DLD1 (cell line): Measurements from ENCODE around the gene NR2F1.

Source experiments
- in situ Hi-C: cut with HindIII; loops from 2 replicates; pipeline ENCODE4 v1.10.0; 2017; ENCODE audit warnings: low sequenced_read_pairs

The NR2F1 gene

DNA sequence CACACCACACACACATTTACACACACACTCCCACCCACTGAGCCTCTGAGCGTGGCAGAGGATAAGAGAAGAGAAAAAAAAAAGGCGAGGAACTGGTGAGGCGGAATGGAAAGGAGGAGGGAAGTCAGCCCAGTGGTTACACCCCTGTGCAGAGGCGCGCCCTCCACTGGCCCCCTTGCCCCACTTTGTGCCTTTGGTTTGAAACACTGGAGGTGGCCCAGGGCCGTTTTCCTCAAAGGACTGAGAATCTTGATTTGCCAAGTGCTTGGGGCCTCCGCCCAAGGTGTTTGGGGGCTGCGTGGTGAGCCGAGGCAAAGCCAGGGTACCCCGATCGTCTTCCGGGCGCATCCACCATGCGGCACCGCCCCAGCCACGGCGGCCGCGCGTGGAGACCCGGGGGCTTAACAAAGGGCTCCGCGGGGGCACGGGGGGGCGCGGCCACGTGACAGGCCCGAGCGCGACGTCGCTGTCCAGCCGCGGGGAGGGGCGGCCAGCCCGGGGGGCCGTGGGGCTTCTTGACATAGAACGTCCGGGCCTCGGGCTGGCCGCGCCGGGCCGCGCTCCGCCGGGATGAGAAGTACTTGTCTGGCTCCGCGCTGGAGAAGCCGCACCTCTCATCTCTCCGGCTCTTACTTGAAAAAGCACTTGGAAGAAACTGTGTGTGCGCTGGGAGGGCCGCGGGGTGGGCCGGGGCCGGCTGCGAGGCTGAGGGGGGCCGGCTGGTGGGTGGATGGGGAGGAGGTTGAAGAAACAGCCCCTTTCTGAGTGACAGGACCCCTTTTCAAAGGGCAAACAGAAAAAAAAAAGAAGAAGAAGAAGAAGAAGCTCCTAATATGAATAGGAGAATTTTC is 21.0 kb downstream of the NR2F1 start:
- in situ Hi-C loops, result loop anchor here (10.0 kb wide), 1 partner anchor 71 kb away; no protein-coding TSS in a partner anchor

DNA sequence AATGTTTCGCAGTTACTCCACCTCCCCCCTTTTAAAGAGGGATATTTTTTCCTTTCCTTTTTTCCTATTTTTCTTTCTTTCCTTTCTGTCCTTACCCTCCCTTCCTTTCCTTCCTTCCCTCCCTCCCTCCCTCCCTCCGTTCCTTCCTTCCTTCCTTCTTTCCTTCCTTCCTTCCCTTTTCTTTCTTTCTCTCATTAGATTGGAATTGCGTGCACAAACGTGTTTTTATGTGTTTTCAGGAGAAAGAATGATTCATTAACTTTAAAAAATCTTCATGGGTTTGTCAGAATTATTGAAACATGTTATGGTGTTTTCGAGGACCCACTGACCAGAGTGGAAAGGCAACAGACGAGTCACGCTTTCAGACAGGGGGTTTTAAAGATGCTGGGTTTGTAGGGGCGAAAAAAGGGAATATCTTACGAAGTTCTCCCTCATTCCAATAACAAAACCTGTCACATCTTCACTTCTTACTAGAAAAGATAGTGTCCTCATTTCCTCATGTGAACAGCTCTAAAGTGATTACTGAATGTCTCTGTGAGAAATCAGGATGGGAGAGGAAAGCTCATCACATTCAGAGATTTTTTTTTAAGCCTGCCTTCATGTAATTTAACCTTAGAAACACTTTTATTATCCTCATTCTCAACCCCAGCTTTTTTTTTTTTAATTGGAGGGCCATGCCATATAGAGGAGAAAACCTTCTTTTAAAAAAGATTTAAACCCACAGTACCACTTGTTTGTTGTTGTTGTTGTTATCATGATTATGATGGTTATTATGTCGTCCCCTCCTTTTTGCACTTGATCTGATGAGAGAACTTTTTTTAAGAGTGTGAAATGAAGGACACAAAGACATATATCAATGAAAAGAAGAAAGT is 21.9 kb downstream of the NR2F1 start:
- in situ Hi-C loops, result loop anchor here (10.0 kb wide), 1 partner anchor 70 kb away; no protein-coding TSS in a partner anchor

DNA sequence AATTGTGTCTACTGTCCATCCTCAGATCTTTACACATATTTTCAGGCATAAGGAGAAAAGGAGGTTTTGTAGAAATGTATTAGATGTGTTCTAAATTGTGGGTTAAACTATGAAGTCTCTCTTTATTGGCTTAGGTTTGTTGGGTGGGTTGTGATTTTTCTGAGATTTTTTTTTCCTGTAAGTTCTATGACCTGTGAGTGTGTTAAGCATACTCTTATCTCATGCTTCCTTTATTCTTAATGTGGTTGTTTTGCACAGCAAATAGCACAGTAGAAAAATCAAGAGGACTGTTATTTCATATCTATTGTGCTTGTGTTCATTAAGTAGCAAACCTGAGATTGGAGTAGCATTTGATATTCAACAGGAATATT is 23.3 kb downstream of the NR2F1 start:
- in situ Hi-C loops, result loop anchor here (10.0 kb wide), 1 partner anchor 68 kb away; no protein-coding TSS in a partner anchor

DNA sequence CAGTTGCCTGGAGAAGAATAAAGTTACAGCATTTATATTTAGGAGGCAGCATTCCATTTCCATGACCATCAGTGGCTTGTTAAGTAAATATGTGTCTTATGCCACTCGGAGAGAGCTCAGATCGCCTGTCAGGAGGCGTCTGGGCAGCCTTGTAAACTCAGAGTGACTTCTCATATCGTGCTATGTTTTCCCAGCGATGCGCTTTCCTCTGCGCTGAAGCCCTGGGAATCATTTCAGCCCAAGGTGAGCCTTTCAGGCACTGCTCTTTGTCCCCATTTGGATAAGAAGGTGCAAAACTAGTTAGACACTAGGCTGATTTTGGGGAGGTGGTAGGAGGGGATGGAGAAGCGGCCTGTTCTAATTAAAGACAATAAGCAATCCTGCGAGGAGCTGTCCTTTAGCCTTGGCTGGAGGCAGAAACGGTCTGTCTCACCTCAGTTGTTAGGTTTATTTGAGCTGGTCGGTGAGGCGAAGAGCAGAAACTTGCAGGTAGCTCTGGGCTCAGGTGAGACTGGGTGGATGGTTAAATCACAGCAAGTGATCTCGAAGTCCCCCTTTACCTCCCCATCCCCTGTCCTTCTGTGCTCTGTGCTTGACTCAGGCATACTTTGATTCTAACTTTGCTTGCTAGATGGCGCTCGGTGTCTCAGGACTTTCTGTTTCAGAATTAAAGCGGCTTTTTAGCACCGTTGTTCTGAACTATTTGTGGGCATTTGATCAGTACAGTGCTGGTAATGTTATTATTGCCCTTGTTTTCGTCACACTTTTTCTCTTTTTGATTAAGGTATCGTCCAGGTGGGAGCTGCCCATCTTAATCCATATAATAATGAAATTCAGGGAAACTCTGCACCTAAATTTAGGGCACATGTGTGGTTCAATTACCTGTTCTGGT is 24.6 kb downstream of the NR2F1 start:
- in situ Hi-C loops, result loop anchor here (10.0 kb wide), 1 partner anchor 67 kb away; no protein-coding TSS in a partner anchor

DNA sequence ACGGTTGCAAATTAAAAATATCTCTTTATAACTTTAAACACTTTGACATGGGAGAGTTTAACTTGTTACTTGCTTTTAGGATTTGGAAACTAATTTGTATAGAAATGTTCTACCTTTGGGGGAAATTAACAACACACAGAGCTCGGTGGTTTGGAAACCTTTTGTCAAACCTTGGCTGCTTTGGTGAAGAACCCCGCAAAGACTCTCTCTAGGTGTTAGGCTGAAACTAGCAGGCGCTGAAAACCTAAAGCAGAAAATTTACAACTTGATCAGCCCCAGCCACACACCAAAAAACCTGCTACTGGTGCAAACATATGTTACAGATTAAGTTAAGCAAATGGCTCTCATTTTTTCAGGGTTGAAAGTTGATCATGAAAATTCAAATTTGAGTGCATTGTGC is 25.8 kb downstream of the NR2F1 start:
- in situ Hi-C loops, result loop anchor here (10.0 kb wide), 1 partner anchor 66 kb away; no protein-coding TSS in a partner anchor

DNA sequence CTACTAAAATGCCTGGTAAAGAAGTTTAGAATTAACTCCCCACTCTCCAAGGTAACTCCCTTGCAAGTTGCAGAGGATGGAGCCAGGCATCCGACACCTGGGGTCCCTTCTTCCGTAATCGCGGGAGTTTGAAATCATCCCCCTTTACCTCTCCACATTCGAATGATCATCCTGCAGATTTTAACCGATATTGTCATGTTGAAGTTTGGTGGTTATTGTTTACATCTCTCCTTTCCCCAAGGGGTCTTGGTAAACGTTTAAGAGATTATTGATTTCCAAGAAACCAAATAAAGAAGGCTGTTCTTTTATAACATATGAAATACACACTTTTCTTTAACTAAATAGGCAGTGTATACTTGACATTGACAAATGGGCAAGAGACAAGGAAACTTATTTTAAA is 26.7 kb downstream of the NR2F1 start:
- in situ Hi-C loops, result loop anchor here (10.0 kb wide), 1 partner anchor 65 kb away; no protein-coding TSS in a partner anchor

DNA sequence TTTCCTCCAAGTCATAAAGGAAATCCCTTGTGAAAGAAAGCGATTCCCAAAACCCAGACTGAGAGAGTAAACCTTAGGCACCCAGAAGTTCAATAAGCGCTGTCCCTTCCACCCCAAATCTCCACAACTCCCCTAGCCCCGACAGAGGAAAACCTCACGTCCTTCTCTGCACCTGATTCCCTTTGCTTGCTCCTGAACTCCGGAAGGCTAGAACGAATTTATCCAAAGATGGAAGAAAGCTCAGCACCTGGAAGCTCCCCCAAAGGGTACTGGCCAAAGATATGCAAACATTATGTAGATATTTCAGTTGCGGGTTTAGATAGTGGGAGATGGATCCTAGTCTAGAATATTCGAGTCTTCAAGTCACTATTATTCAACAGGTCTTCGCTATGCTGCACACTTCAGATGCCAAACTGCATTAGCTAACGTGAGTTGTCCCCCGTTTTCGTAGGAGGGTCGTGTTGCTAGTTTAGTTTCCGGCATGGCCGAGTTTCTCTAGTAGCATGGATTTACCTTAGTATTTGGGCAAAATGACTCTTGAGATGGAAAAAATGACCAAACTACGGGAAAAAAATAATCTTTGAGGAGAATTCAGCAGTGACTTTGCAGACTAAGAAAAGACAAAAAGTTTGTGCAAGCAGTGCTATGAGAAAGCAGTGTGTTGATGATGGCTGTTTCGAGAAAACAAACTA is 27.7 kb downstream of the NR2F1 start:
- in situ Hi-C loops, result no loop called here

DNA sequence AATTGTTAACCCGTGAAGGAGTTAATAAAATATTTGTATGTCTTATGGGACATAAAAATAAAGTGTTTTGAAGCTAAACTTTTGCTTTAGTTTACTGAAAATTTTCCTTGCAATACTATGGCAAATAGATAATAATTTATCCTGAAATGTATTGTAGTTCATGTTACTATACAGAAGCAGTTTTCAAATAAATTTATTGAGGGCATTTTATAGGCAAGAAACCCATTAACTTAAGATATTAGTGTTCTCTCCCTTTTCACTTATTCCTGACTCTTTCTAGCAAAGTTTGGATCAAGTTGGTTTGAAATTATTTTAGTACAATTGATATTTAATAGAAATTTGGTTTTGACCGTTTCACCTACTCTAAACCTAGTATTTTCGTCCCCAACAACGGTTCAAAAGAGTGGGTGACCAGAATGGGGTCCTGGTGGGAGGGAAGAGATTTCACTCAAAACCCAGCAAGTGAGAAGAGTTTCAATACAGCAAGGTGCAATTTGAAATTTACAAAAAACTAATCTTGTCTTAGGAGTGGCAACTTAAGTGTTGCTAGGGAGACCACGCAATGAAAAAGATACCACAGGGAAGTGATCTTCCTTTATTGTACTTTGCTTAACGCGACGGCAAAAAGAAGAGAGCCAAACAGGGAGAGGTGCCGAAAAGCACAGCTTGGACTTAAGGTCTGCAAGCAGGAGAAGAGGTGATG is 28.4 kb downstream of the NR2F1 start:
- in situ Hi-C loops, result no loop called here

DNA sequence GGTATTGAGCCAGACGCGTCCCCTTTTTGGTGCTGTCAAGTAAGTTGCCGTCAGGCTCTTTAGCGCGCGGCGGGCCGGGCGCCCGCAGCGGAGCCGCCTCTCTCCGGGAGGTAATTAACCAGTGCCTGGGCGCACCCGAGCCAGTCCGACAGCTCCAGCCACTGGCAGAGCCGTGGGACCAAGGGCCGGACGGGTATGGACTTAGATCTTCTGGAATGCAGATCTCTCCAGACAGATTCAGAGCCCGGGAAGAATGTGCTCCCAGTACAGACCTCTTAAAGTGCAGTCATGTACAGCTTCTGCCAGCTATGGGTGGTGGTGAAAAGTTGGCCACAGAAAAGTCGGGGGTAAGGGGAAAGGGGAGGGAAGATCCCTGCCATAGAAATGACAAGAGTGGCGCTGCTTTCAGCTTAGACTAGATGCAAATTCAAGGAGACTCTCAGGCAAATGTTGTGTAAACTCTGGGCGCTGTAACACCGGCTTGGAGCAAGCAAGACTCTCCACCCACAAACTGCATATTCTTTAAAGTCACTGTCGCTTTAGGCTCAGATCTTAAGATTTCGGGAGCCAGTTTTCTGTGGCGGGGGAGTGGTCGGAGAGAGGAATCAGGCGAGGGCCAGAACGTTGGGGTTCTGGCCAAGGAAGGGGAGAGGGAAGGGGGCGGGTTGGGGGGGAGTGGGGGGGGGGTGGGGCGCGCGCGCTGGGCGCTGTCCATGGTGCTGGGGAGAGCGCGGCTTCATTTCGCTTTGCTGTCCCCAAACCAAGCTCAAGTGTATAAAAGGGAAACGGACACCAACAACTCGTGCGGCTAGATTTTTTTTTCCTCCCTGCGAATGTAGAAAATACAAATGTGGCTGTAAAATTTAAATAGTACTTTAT is 29.2 kb downstream of the NR2F1 start:
- in situ Hi-C loops, result no loop called here

DNA sequence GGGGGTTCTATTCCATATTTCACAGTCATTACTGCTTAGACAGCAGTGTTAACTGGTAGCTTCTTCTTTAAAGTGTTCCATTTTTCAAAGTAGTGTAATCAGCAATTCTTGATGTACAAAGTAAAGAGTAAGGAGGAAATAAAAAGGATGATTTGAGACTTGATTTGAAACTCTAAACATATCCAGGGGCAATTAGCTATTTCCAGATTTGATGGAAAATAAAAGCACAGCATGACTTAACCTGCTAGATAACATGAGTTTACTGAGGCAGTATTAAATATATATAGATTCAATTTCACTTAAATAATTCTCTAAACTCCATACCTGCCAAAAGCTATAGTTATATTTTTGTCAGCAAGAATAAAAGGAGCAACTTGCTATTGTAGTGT is 29.8 kb downstream of the NR2F1 start:
- in situ Hi-C loops, result no loop called here

DNA sequence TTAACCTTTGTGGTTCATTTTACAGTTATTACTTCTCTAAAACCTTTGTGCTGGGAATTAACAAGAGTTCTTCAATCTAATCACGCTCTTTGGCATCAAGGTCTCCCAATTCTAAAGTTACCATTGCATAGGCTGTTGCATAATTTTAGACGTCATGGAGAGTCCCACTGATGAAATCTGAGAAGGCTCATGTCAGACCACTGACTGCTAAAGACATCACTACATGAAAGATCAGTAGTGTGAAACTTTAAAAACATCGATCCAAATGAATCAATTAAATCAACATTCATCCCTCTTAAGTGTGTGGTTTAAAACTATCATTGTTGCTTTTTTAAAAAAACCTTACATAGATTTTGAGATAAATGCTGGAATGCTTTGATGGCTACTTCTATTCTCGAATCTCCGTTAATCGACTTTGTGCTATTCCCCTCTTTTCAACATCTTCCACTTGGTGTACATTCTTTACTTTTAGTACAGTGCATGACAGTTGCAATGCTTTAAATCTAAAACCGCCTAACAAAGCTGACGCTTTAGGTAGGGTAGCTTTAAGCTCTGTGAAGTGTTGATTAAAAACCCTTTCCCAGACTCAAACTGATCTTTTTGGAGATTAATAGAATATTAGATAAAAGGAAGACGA is 33.6 kb downstream of the NR2F1 start:
- in situ Hi-C loops, result no loop called here

DNA sequence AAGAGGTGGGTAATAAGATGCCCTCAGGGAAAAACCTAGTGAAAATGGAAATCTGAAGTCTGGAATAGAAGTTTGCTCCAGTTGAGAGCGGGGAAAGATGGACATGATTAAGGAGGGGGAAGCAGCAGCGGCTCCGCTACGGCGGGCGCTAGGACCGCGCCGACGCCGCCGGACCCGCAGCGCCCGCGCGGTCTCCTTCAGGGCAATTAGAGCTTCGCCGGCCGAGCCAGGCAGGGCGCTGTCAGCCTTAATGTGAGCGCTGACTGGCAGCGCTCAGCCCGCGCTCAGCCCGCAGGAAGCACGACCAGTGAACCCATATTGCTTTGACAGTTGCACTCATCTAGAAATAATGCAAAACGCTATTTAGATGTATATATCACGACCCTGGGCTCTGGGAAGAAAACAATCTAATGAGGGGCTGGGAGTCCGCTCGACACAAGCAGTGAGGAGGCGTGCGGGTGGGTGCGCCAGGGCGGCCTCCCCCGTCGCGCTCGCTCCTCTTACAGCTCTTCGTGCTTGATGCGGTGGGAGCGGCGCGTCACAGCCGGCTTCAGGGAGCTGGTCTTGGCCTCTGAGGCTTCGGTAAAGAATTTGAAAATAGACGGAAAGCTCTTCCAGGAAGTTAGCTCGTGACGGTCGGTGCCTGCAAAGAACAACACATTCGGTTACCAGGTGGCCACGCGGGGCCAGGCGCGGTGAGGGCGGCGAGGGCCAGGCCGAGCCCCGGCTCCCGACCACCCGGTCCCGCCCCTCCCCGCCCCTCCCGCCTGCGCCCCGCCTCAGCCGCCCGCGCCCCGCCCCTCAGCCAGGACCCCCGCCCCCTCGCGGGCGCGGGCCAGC is 37.7 kb downstream of the NR2F1 start:
- in situ Hi-C loops, result no loop called here

DNA sequence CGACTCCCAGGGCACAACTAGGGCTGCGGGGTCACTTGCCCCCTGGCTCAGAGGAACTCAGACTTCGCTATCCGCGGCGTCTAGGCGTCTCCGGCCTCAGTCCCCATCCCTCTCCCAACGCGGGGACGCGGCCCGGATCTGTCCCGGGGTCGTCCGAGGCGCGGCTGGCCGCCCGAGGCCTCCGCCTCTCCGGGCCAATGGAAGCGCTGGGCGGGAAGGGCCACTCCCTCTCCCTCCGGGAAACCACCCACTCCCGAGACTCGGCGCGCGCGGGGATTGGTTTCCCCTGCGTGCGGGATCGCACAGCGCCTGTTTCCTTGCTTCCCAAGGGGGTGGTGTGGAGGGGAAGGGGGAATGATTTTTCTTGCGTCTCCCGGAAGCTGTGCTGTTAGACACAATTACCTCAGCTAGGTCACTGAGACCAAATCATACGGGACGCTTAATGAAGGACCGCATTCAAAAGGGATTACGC is 38.3 kb downstream of the NR2F1 start:
- in situ Hi-C loops, result no loop called here

DNA sequence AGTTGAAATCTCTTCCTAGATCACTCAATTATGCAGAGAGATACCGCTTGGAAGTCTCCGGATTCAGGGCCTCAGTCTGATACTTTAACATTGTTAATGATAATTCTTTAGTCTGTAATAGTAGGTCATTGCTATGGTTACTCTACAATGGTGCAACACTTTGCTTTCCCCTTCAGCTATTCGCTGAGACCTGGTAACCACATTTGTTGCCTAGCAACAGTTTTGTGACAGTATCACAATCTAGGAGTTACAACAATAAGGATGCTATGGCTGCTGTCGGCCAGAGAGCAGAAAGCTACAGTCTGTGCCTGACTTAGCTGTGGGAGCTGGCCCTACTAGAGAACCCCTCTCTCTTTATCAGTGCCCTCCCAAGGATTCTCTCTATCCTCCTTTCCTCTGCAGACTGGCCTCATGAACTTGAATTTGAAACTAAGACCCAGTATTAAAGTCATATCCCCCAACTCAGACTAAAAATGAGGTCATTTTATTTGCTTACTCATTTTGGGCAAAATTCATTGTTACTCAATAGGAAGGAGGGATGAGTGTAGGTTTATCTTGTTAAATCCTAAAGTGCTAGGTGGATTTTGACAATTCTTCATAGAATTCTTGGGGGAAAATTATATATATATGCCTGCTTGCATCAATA is 39.3 kb downstream of the NR2F1 start:
- in situ Hi-C loops, result no loop called here

DNA sequence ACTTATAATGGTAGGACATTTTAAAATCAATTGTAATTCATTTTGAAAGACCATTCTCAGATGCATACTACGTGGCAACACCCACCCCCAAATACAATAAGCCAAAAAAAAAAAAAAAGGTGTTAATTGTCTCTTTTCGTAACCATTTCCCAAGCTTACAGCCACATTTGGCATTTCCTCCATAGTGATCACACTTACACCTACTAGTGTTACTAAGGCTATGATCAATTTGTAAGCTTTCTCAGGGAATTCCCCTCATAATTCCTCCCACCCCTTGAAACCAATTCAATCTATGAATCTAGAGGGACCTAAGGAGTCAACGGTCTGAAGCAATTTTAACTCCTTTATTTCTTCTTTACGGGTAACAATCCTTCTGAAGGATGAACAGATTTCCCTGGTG is 40.1 kb downstream of the NR2F1 start:
- in situ Hi-C loops, result no loop called here

DNA sequence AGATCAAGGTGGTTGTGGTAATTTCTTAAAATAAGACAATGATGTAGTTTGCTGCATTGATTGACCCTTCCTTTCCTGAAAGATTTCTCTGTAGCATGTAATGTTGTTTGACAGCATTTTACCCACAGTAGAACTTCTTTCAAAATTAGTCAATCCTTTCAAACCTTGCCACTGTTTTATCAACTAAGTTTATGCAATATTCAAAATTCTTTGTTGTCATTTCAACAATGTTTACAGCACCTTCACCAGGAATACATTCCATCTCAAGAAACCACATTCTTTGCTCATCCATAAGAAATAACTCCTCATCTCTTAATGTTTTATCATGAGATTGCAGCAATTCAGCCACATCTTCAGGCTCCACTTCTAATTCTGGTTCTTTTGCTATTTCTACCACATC is 43.8 kb downstream of the NR2F1 start:
- in situ Hi-C loops, result no loop called here

DNA sequence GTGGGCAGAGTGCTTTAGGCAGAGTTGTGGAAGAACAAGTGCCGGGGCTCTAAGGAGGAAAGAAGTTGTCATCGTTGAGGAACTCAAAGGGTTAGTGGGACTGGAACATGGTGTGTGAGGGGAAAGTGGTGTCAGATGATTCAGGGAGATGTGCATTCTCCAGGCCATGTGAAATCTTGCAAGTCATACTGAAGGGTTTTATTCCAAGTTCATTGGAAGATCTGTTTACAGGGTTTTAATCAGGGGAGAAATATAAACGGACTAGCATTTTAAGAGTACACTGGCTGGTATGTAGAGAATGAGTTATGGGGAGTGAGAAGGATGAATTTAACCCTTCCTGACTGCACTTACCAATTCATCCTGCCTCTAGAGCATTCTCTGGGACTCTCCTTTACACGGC is 49.3 kb downstream of the NR2F1 start:
- in situ Hi-C loops, result no loop called here
